SK-N-SH (cell line): Measurements from ENCODE around the gene RNF39. TPM values are rescaled to one million over a fixed set of nuclear protein-coding genes. Genes with fewer than 3 reads are reported as not detected.

ENCODE experiments used
- CTCF ChIA-PET: fragments of 300-600, 350-600 bp; formaldehyde crosslinking; extraction: SDS; loops from one replicate; lab custom pipeline; 2021; lab: Yijun Ruan, JAX
- POLR2A ChIA-PET: fragments of 350-600 bp; sonication (Branson Sonifier 250); formaldehyde crosslinking; extraction: SDS; loops from one replicate; lab custom pipeline; 2020; ENCODE audit warnings: antibody characterized with exemption, inconsistent platforms; lab: Yijun Ruan, JAX
- DNase-seq: peaks from one replicate; pipeline ENCODE4 v3.0.0; 2012
- H2AFZ ChIP-seq: fragments of 200-600 bp; sonication (generic); 2 replicates; pipeline ENCODE4 v1.8.1; 2016; ENCODE audit warnings: antibody characterized with exemption, mild to moderate bottlenecking, low read depth
- H3F3A ChIP-seq: fragments of 200-600 bp; sonication (generic); replicated peaks from 2 replicates; pipeline ENCODE3; 2016; ENCODE audit warnings: antibody characterized with exemption, mild to moderate bottlenecking; ENCODE audit not compliant: insufficient read depth
- H3K27ac ChIP-seq, 2 experiments: fragments of 200-500 bp in 1 of 2; fragments of 200-600 bp in 1 of 2; sonication (Bioruptor generic) in 1 of 2; sonication (generic), shearing (Covaris generic) in 1 of 2; 2 replicates each; pipeline versions ENCODE4 v1.5.1 to v1.6.1; 2014 to 2016; ENCODE audit warnings: low read depth in 2 of 2, inconsistent platforms in 1 of 2, low read length in 1 of 2, mild to moderate bottlenecking in 1 of 2, mixed read lengths in 1 of 2
- H3K27me3 ChIP-seq: fragments of 200-600 bp; sonication (generic), shearing (Covaris generic); 2 replicates; pipeline ENCODE4 v1.6.1; 2016; ENCODE audit warnings: mixed run types; ENCODE audit not compliant: insufficient read depth
- H3K36me3 ChIP-seq, 2 experiments: fragments of 200-500 bp in 1 of 2; fragments of 200-600 bp in 1 of 2; sonication (Bioruptor generic) in 1 of 2; sonication (generic) in 1 of 2; replicated peaks in 1 of 2; 2 replicates each; pipeline versions ENCODE3 to v1.5.1; 2014 to 2016; ENCODE audit warnings: low read length in 1 of 2, mild to moderate bottlenecking in 1 of 2; ENCODE audit not compliant: insufficient read depth in 2 of 2, control insufficient read depth in 1 of 2
- H3K4me1 ChIP-seq, 2 experiments: fragments of 200-500 bp in 1 of 2; fragments of 200-600 bp in 1 of 2; sonication (Bioruptor generic) in 1 of 2; sonication (generic), shearing (Covaris generic) in 1 of 2; 2 replicates each; pipeline versions ENCODE4 v1.5.1 to v1.6.1; 2014 to 2016; ENCODE audit warnings: low read depth in 1 of 2, low read length in 1 of 2, mixed run types in 1 of 2; ENCODE audit not compliant: insufficient read depth in 2 of 2, control insufficient read depth in 1 of 2
- H3K4me2 ChIP-seq: fragments of 200-600 bp; sonication (generic), shearing (Covaris generic); 2 replicates; pipeline ENCODE4 v1.6.1; 2017; ENCODE audit warnings: mixed run types
- H3K4me3 ChIP-seq, 2 experiments: fragments of 200-500 bp in 1 of 2; fragments of 200-600 bp in 1 of 2; sonication (Bioruptor generic) in 1 of 2; sonication (generic), shearing (Covaris generic) in 1 of 2; 2 replicates each; pipeline versions ENCODE4 v1.5.1 to v1.8.1; 2014 to 2016; ENCODE audit warnings: low read depth in 2 of 2, inconsistent platforms in 1 of 2, low read length in 1 of 2, mild to moderate bottlenecking in 1 of 2, mixed read lengths in 1 of 2, moderate library complexity in 1 of 2
- H3K79me2 ChIP-seq: fragments of 200-600 bp; sonication (generic); 2 replicates; pipeline ENCODE4 v1.8.1; 2017; ENCODE audit warnings: mild to moderate bottlenecking; ENCODE audit not compliant: insufficient read depth
- H3K9ac ChIP-seq: fragments of 200-600 bp; sonication (generic); 2 replicates; pipeline ENCODE4 v1.6.1; 2017; ENCODE audit warnings: mixed run types
- H3K9me2 ChIP-seq: fragments of 200-600 bp; sonication (generic); 2 replicates; pipeline ENCODE4 v1.6.1; 2017; ENCODE audit warnings: mixed run types
- H3K9me3 ChIP-seq: fragments of 200-600 bp; sonication (generic); 2 replicates; pipeline ENCODE4 v1.6.1; 2017; ENCODE audit warnings: mixed run types, mild to moderate bottlenecking, moderate library complexity
- H4K20me1 ChIP-seq: fragments of 200-600 bp; sonication (generic); 2 replicates; pipeline ENCODE4 v1.6.1; 2017; ENCODE audit warnings: mild to moderate bottlenecking, mixed run types; ENCODE audit not compliant: insufficient read depth
- EP300 ChIP-seq, 2 experiments: IDR thresholded peaks; 2 replicates each; pipeline versions ENCODE4 v1.4.0 to v1.6.1; 2012; ENCODE audit warnings: borderline replicate concordance in 1 of 2, low read depth in 1 of 2, low read length in 1 of 2
- FOSL2 ChIP-seq: IDR thresholded peaks from 2 replicates; pipeline ENCODE4 v1.4.0; 2012; ENCODE audit warnings: low read depth, mild to moderate bottlenecking, moderate library complexity, borderline replicate concordance
- FOXJ3 ChIP-seq: sonication (generic); formaldehyde crosslinking; IDR thresholded peaks from 2 replicates; pipeline ENCODE4 v1.5.1; 2020; ENCODE audit warnings: mild to moderate bottlenecking, missing genetic modification reagents
- GABPA ChIP-seq: IDR thresholded peaks from 2 replicates; pipeline ENCODE4 v1.4.0; 2012; ENCODE audit warnings: low read depth, mild to moderate bottlenecking
- GATA2 ChIP-seq: sonication (generic); formaldehyde crosslinking; IDR thresholded peaks from 2 replicates; pipeline ENCODE4 v1.5.0; 2020; ENCODE audit warnings: mild to moderate bottlenecking, missing genetic modification reagents
- NRF1 ChIP-seq: IDR thresholded peaks from 2 replicates; pipeline ENCODE4 v1.6.1; 2012; ENCODE audit warnings: low read depth, mild to moderate bottlenecking, low read length
- POLR2AphosphoS5 ChIP-seq: IDR thresholded peaks from 2 replicates; pipeline ENCODE4 v1.6.1; 2012; ENCODE audit warnings: low read depth, low read length
- RAD21 ChIP-seq: IDR thresholded peaks from 2 replicates; pipeline ENCODE4 v1.6.1; 2012; ENCODE audit warnings: mild to moderate bottlenecking, low read length
- RFX5 ChIP-seq: IDR thresholded peaks from 2 replicates; pipeline ENCODE4 v1.6.1; 2012; ENCODE audit warnings: mild to moderate bottlenecking, improper control_type of control experiment, low read length
- SIN3A ChIP-seq: IDR thresholded peaks from 2 replicates; pipeline ENCODE4 v1.6.1; 2012; ENCODE audit warnings: low read depth, mild to moderate bottlenecking, low read length, moderate library complexity, borderline replicate concordance
- TCF12 ChIP-seq: IDR thresholded peaks from 2 replicates; pipeline ENCODE4 v1.4.0; 2012
- YY1 ChIP-seq: IDR thresholded peaks from 2 replicates; pipeline ENCODE4 v1.4.0; 2012; ENCODE audit warnings: low read depth, mild to moderate bottlenecking
- WGBS: methylation state at CpG from one replicate; pipeline ENCODE4 v1.1.6; 2017; ENCODE audit warnings: low lambda C conversion rate; 5-methylcytosine and 5-hydroxymethylcytosine counted together
- polyA plus RNA-seq, 3 experiments: library from polyadenylated mRNA; depleted of rRNA; stranded (reverse); fragments of >200 nt; gene quantifications; 2 replicates each; pipeline ENCODE4 v1.2.3, GENCODE V29; 2012

RNF39 gene
- polyA plus RNA-seq, 1 of the 3 experiments (the other 2 are of a cell fraction) = not detected

DNA sequence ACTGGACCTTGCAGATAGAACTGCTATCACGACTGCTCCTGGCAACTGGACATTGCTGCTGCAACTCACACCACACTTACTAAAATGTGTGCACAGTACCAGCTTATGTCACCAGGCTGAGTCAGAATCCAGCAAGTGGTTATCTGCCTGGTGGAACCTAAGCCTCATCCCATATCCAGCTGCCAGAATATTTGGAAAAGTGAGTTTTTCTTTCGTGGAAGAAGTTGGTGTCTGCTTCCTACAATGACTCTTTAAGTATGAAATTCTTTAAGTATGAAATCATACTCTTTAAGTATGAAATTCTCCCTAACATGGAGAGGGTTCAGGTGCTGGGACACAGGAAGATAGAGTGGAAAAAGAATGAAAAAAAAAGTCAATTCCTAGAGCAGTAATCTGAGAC is 30.9 kb downstream of the RNF39 start:
- Histone ChIP-seq H3F3A (no peaks in the 10 kb centered on the region), H3K27me3 (no peaks in the 10 kb centered on the region), H4K20me1 (no peaks in the 10 kb centered on the region), H3K27ac (peak overlapping the region in 1 of 2 experiments; percentile 17; a peak in 2 of 4 replicates), H3K36me3 (no peaks in the 10 kb centered on the region), H3K9ac (no peak overlapping the region), H2AFZ (no peak overlapping the region), H3K9me2 (no peaks in the 10 kb centered on the region), H3K79me2 (no peaks in the 10 kb centered on the region), H3K4me3 (no peak overlapping the region), H3K4me2 (peak overlapping the region; percentile 17; the same call in 1 of the 2 replicates), H3K9me3 (no peaks in the 10 kb centered on the region), H3K4me1 (peaks cover 0 to 6% of the 10 kb centered on the region in 2 experiments; a peak in 1 of 4 replicates)
- POLR2A ChIA-PET = no interaction called here
- peak; percentile 29; the same call in 1 of the 2 replicates for TF ChIP-seq TCF12
- no peak for TF ChIP-seq EP300 (IDR thresholded peaks at IDR 0.05; ENCODE audit: borderline replicate concordance in 1 of 2, low read depth in 1 of 2, low read length in 1 of 2)
- TF ChIP-seq GABPA = no peak
- TF ChIP-seq SIN3A = no peak
- no peak for TF ChIP-seq NRF1
- TF ChIP-seq RFX5 = no peak
- 0 out of 2 replicates have a peak, but pooled peaks have one; percentile 33 for TF ChIP-seq FOSL2
- no peak for DNase-seq
- CTCF ChIA-PET = no interaction called here
- 23% methylated on average over 2 of the region's 2 CpGs for WGBS

GRCh38 chr6:30043744-30044143 is 31.8 kb downstream of the RNF39 start:
- 96% methylated on average over 2 of the region's 2 CpGs for WGBS
- H4K20me1 ChIP-seq = no peaks in the 10 kb centered on the region
- H3K4me3 ChIP-seq = no peak overlapping the region
- TF ChIP-seq RAD21 (no peak), FOXJ3 (CRISPR knock-in tag) (no peak)
- TF ChIP-seq, all 33 proteins: peak for 0
- Histone ChIP-seq H3K79me2 (no peaks in the 10 kb centered on the region), H3K9me3 (no peaks in the 10 kb centered on the region), H3K27ac (no peak overlapping the region), H3K27me3 (no peaks in the 10 kb centered on the region), H3K9me2 (no peaks in the 10 kb centered on the region), H3K36me3 (no peaks in the 10 kb centered on the region), H3K9ac (no peak overlapping the region), H3K4me2 (no peak overlapping the region), H3K4me1 (peaks cover 0 to 6% of the 10 kb centered on the region in 2 experiments; a peak in 1 of 4 replicates), H2AFZ (no peak overlapping the region), H3F3A (no peaks in the 10 kb centered on the region)
- ChIA-PET CTCF (no interaction called here), POLR2A (no interaction called here)
- DNase-seq = no peak

DNA sequence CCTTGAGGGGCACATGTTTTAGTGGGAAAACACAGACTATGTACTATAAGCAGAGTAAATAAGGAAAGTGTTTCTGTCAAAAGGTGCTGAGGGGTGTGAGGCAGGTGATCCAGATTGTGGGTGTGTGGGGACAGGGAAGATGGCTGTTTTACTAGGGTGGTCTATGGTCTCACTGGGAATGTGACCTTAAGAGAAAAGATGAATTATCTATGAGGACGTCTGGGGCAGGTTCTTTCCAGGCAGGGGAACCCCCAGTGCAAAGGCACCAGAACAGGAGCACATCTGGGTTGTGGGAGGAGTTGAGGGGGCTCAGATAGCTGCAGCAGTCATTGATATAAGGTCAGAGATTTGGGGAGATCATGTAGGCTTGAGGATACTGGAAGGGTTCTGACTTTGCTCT is 32.7 kb downstream of the RNF39 start:
- no peaks in the 10 kb centered on the region for H3K79me2 ChIP-seq
- no peak overlapping the region; a peak in 1 of 4 replicates for H3K27ac ChIP-seq
- DNase-seq = no peak
- H4K20me1 ChIP-seq = no peaks in the 10 kb centered on the region
- no peaks in the 10 kb centered on the region for H3K9me2 ChIP-seq
- no peaks in the 10 kb centered on the region for H3F3A ChIP-seq
- no peak overlapping the region for H2AFZ ChIP-seq
- no peaks in the 10 kb centered on the region for H3K27me3 ChIP-seq
- H3K4me3 ChIP-seq = no peak overlapping the region
- peaks cover 0 to 6% of the 10 kb centered on the region in 2 experiments; a peak in 1 of 4 replicates for H3K4me1 ChIP-seq
- H3K36me3 ChIP-seq = no peaks in the 10 kb centered on the region
- POLR2A ChIA-PET = no interaction called here
- CTCF ChIA-PET = no interaction called here
- H3K4me2 ChIP-seq = no peak overlapping the region
- TF ChIP-seq POLR2AphosphoS5 = no peak
- no peak for TF ChIP-seq GATA2 (CRISPR knock-in tag)
- TF ChIP-seq RFX5 = no peak
- no peak for TF ChIP-seq RAD21
- no peak for TF ChIP-seq YY1
- WGBS = 45% methylated on average over 1 of the region's 1 CpG
- no peaks in the 10 kb centered on the region for H3K9me3 ChIP-seq
- no peak overlapping the region for H3K9ac ChIP-seq
